ENCODE results near the gene NCK2.
A peak's percentile ranks its signal among the peaks of the same experiment; 100 is the strongest.

NCK2 gene

DNA sequence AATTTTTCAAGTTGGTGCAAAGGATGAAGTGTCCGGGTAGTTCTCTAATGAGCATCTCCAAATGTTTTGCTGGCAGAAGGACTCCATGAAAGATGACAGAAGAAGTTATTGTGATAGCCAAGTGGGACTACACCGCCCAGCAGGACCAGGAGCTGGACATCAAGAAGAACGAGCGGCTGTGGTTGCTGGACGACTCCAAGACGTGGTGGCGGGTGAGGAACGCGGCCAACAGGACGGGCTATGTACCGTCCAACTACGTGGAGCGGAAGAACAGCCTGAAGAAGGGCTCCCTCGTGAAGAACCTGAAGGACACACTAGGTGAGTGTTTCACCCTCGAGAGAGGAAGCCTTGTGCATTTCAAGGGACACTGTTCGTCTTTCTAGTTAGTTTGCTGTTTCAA is 110.3 kb downstream of the NCK2 start:
- DNase-seq, result no peak

DNA sequence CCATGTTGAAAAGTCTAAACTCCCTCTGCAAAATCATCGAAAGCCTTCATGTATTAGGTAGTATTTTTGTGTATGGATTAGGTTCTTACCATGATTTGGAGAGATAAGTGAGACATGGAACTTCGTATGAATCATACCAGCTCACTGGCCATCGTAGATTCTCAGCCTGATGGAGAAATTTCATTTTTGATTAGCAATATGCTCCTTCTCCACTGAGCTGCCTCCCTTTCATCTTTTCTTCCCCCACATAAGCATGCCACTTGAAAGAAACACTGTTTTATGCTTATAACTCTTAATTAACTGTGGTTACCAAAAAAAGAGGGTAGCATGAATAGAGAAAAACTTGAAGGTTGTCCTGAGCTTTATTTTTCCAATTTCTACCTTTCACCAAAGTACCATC is 111.9 kb downstream of the NCK2 start:
- DNase-seq, result no peak

DNA sequence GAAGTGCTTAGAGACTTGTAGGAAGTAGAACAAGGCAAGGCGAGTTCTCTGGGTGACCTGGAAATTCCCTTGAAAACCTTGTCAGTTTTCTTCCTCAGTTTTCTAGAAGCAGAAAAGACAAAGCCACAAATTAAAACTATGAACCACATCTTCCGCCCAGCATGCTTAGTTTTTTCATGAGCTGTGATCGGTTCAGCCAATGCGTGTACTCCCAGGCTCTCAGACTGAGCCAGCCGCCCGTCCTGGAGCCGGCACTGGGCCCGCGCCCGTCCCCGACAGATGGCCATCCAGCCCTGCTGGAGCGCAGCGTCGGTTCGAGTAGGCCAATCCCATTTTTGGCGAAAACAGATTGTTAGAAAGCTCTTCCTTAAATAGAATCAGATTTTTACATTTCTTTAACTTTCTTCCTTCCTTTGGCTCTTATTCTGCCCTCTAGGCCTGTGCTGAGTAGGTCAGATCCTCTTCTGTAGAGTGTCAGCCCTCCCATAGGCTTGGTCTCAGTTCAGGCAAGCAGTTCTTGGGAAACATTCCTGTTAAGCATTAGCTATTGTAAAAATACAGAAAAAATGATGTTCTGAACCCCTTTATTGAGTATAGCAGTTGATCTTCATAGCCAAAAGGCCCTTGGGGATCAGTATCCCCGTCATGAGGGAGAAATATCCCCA is 112.5 kb downstream of the NCK2 start:
- DNase-seq, result no peak

GRCh38 chr2:105858868-105859693 is 114.4 kb downstream of the NCK2 start:
- no peak for DNase-seq

- no peak for DNase-seq
Observed at GRCh38 chr2:105859694-105859951, 114.9 kb downstream of the NCK2 start.

DNA sequence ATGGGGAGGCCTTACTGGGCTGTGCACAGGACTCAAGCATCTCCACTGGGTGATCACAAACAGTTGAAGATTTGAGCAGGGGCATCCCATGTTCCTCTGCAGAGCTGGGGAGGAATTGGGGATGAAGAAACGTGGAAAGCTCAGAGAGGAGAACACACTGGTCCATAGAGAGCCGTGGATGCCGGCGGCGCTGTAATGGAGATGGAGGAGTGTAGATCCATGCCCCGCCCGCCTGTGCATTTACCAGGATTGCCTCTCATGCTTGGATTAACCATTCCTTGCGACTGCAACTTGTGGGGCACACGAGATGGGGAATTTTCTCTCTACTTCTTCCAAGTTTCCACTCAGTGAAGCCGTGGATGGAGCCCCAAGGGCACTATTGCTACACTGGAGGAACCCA is 115.9 kb downstream of the NCK2 start:
- no peak for DNase-seq

DNA sequence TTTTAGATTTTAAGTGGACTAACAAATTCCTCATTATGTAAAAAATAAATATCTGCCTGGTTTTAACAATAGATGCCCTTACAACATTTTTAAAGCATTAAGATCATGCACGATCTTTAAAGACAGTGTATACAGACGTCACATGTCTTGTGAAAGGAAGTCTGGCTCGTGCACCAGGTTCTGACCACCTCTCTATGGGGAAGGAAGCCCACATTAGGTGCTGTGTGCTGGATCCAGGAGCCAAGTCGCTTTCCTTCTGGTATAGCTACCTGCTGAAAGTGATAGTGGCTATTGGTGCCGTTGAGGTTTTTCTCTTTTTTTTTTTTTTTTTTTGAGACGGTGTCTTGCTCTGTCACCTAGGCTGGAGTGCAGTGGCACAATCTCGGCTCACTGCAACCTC is 116.5 kb downstream of the NCK2 start:
- no peak for DNase-seq

DNA sequence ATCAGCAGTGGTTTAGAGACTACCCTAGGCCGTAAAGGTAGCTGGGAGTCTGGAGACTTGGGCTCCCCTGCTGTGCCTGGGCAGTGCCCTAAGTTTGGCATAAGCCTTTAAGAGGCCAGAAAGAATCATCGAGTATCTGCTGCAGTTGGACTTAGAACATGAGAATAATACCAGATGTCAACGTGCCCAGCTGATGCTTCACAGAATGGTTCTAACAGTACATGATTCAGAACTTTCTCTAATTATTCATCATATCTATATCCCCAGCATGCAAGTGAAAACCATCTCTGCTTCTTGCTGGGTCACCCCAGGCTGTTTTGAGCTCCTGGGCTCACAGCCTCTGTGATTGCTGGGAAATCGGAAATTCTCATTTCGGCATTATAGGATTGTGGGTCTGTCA is 118.1 kb downstream of the NCK2 start:
- DNase-seq, result no peak

- DNase-seq, result no peak
Observed at GRCh38 chr2:105864262-105864661, 119.5 kb downstream of the NCK2 start.

DNA sequence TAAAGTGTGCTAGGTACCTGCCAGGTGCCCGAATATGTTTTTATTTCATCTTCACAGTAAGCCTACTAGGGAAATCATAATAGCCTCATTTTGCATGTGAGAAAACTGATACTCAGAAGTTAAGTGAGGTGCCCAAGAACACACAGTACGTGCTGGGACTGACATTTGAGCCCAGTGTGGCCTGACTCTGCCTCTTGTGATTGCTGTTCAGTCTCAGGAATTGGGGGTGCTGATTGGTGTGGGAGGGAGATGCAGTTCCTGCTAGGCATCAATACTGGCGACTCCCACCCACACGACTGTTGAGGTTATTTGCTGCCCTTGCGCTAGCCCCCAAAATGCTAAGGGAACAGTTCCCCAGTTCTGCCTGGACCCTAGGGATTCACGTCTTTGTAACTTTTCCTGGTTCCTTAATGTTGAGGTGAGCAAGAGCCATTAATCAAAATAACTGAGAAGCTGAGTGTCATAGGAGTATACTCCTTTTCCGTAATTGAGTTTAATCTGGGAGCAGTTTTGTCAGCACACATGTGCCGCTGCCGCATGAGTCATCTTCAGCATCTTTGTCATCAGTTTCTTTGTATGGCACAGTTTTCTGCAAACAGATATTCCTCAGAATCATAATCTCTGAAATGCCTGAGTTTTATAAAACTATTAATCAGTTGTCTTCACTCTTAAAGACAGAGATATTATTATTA is 120.7 kb downstream of the NCK2 start:
- no peak for DNase-seq

- no peak for DNase-seq
Observed at GRCh38 chr2:105866216-105867185, 121.8 kb downstream of the NCK2 start.

DNA sequence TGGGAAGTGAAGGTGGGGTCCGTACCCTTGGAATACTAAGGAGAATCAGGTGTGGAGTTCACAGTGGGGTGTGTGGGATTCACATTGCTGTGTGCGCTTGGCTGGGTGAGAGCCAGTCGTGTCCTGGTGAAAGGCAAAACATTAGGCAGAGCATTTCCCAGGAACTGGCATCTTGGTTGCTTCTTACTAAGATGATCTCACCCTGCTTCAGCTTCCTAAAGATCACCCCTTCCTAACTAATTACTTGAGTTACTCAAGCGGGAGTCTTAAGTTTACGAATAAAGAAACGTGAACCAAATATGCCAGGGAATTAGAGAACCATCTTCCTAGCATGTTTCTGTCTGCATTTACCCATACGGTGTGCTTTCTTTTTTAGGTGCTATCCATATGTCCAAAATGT is 122.9 kb downstream of the NCK2 start:
- no peak for DNase-seq

DNA sequence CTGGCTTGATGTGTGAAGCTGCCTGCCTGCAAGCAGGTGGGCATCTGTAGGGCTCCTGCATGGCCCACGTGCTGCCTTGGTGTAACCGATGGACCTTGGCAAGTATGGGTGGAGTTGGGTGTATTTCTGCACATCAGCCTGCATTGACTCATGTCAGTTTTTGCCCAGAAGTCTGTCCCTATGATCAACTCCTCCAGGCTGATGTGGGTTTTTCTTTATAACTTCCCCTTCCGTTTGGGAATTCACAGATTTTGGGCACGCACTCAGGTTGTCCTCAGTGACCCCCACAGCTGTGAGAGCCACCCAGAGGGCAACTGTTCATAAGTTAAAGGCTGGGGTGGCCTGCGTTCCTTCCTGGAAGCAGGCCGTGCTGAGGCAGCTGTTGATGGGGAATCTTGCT is 123.3 kb downstream of the NCK2 start:
- DNase-seq, result no peak

GRCh38 chr2:105869341-105869740 is 124.6 kb downstream of the NCK2 start:
- DNase-seq, result no peak

DNA sequence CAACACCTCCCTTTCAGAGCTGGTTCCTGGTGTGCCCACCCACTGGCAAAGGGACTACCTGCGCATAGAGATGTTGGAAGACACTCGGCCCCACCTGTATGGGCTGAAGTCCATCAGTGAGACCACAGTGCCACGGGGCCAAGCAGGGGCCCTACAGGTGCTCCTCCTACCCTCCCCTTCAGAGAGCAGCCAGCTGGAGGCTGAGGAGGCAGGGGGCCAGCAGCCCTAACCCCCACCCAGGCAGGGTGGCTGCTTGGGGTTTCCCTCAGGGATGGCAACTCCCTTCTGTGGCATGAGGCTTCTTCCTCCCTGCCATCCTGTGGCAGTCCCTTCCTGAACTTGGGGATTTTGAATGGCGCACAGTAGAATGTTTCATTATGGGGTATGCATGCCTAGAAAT is 125.3 kb downstream of the NCK2 start:
- DNase-seq, result no peak

GRCh38 chr2:105870858-105871257 is 126.1 kb downstream of the NCK2 start:
- no peak for DNase-seq

GRCh38 chr2:105872142-105872728 is 127.5 kb downstream of the NCK2 start:
- DNase-seq, result no peak

- no peak for DNase-seq
Observed at GRCh38 chr2:105872830-105873229, 128.1 kb downstream of the NCK2 start.

GRCh38 chr2:105873281-105873680 is 128.6 kb downstream of the NCK2 start:
- DNase-seq, result no peak

DNA sequence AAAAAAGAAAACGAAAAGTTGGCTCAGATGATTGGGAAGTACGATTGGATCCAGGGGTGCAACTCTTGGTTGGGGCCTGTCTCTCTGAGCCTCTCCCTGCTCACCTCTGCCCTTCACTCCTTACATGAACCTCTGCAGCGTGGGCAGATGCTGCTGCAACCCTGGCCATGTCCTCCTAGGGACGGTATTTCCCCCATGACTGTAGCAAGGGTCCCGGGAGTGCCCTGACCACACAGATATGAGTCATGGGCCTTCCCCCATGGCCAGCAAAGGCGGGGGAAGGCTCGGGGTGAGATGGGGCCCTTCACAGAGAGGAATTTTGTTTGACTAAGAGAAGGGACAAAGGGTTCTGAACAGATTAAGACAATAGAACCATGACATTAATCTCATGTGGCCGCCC is 129.0 kb downstream of the NCK2 start:
- DNase-seq, result no peak

DNA sequence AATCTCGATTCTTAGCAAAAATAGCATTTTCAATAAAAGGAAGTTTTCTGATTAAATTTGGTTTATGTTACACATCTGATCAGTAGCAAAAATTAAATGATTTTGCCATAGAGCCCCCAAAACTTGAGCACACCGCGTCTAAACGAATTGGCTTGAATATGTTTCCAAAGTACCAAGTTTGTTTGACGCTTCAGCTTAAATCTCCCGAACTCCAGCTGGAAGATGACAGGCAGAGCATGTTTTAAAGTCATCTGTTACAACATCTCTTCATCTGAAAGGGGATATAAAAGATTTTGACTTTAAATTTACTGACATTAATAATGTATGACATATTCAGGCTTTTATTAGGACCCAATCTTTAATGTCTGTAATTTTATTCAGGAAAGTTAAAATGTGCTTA is 129.8 kb downstream of the NCK2 start:
- no peak for DNase-seq

- DNase-seq, result peak in 1 of 3 experiments; percentile 57
Observed at GRCh38 chr2:105875241-105875640, 130.5 kb downstream of the NCK2 start.

DNA sequence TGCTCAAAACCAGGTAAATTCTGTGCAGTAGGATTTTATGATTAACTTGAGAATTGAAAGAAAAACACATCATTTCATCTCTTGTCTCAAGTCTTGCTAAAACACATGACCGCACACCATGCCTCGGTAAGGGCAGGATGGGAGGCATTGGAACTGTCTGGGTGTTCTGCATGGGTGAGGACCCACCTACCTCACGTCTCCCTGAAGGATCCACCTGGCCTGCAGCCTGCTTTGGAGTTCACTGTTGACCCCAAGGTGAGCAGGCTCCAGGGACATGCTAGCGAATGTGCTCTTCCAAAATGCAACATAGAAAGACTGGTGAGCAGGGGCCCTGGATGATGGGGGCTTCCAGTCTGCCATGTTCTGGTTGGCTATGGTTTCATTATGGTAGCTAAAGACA is 131.5 kb downstream of the NCK2 start:
- DNase-seq, result no peak
